PFSK-1 (cell line): ENCODE data around the gene DOCK9.

Source experiments
- POLR2AphosphoS5 ChIP-seq: IDR thresholded peaks from 2 replicates; pipeline ENCODE4 v1.6.1; 2012; ENCODE audit warnings: low read depth, mild to moderate bottlenecking, control low read depth, low read length, moderate library complexity
- SIN3A ChIP-seq: IDR thresholded peaks from 2 replicates; pipeline ENCODE4 v1.6.1; 2012; ENCODE audit warnings: mild to moderate bottlenecking, low read length, moderate library complexity, borderline replicate concordance; ENCODE audit not compliant: insufficient read depth
- TAF1 ChIP-seq: IDR thresholded peaks from 2 replicates; pipeline ENCODE4 v1.6.1; 2012; ENCODE audit warnings: low read length, control low read depth, borderline replicate concordance; ENCODE audit not compliant: insufficient read depth
- TF ChIP-seq, protein P1 (sequence below), 2 experiments: IDR thresholded peaks; 2 replicates each; pipeline versions ENCODE4 v1.6.1 to v1.8.0; 2011 to 2012; ENCODE audit warnings: low read depth in 2 of 2, low read length in 2 of 2, control low read depth in 1 of 2, inconsistent platforms in 1 of 2, mild to moderate bottlenecking in 1 of 2, moderate library complexity in 1 of 2; ENCODE audit not compliant: insufficient read depth in 1 of 2

GRCh38 chr13:98877466-98877865, 100.4 kb downstream of the DOCK9 start:
- TF ChIP-seq, protein P1, sequence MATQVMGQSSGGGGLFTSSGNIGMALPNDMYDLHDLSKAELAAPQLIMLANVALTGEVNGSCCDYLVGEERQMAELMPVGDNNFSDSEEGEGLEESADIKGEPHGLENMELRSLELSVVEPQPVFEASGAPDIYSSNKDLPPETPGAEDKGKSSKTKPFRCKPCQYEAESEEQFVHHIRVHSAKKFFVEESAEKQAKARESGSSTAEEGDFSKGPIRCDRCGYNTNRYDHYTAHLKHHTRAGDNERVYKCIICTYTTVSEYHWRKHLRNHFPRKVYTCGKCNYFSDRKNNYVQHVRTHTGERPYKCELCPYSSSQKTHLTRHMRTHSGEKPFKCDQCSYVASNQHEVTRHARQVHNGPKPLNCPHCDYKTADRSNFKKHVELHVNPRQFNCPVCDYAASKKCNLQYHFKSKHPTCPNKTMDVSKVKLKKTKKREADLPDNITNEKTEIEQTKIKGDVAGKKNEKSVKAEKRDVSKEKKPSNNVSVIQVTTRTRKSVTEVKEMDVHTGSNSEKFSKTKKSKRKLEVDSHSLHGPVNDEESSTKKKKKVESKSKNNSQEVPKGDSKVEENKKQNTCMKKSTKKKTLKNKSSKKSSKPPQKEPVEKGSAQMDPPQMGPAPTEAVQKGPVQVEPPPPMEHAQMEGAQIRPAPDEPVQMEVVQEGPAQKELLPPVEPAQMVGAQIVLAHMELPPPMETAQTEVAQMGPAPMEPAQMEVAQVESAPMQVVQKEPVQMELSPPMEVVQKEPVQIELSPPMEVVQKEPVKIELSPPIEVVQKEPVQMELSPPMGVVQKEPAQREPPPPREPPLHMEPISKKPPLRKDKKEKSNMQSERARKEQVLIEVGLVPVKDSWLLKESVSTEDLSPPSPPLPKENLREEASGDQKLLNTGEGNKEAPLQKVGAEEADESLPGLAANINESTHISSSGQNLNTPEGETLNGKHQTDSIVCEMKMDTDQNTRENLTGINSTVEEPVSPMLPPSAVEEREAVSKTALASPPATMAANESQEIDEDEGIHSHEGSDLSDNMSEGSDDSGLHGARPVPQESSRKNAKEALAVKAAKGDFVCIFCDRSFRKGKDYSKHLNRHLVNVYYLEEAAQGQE (IDR thresholded peaks at IDR 0.05; ENCODE audit: insufficient read depth in 1 of 2, low read depth in 2 of 2, low read length in 2 of 2): no peak
- no peak for TF ChIP-seq SIN3A
- TF ChIP-seq TAF1: no peak
- TF ChIP-seq POLR2AphosphoS5: no peak
